VCaP (cell line): ENCODE results near the gene TBX1.

Experiments
- H3K27ac ChIP-seq: fragments of 450-650 bp; 2 replicates; pipeline ENCODE4 v1.5.1; 2017
- TF ChIP-seq, protein P1 (sequence below): fragments of 450-650 bp; conservative IDR thresholded peaks from 2 replicates; pipeline ENCODE4 v1.5.1; 2017; ENCODE audit warnings: mild to moderate bottlenecking, moderate library complexity

Gene TBX1

DNA sequence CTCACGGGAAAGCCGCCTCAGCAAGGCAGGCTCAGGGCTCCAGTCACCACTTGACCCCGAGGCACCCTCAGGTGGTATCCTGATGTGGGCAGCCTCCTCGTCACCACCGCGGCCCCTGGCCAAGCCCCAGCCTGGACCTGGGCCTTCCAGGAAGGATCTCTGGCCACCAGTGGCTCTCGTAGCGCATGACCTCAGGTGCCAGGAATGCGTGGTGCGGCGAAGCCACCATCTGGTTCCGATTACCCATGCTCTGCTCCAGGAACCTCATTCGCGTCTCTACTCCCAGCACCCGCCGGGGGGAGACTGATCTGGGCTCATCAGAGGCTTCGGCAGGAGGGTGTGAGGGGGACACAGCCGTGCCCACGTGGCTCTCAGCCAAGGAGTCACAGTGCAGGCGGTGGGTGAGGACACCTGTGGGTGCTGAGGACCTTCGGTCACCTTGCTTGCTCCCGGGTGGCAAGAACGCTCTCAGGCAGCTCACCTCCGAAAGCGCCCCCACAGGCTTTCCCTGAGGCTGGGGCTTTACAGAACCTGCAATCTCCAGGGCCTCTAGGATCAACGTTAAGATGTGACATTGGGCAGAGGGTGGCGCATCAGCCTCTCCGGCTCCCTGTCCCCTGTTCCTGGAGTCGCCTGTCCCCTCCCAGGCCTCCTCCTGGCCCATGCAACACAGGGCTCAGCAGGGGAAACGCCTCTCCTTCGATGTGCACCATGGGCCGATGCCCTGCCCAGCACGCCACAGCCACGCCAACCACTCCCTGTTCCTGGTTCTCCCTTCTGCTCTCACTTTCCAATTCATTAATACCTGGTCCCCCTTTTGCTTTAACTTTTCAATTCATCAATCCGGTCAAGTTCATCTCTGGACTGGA lies 39.0 kb downstream of the TBX1 start:
- TF ChIP-seq, protein P1, sequence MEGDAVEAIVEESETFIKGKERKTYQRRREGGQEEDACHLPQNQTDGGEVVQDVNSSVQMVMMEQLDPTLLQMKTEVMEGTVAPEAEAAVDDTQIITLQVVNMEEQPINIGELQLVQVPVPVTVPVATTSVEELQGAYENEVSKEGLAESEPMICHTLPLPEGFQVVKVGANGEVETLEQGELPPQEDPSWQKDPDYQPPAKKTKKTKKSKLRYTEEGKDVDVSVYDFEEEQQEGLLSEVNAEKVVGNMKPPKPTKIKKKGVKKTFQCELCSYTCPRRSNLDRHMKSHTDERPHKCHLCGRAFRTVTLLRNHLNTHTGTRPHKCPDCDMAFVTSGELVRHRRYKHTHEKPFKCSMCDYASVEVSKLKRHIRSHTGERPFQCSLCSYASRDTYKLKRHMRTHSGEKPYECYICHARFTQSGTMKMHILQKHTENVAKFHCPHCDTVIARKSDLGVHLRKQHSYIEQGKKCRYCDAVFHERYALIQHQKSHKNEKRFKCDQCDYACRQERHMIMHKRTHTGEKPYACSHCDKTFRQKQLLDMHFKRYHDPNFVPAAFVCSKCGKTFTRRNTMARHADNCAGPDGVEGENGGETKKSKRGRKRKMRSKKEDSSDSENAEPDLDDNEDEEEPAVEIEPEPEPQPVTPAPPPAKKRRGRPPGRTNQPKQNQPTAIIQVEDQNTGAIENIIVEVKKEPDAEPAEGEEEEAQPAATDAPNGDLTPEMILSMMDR, result no peak

DNA sequence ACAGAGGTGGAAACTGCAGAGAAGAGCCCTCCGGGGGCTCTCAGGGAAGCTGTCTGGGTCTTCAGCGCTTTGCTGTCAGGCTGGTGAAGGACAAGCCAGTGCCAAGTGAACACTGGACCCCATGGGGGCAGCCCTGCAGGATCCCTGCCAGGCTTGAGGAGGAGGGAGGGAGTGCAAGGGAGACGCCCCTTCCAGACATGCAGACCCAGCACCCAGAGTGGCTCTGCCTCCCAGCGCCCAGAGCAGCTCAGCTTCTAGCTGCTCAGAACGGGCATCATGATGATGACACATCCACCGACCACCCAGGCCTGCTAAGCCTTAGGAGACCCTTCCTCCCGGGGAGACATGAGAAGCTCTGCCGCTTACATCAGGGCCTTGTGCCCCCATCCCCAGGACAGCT lies 39.7 kb downstream of the TBX1 start:
- TF ChIP-seq, protein P1, result no peak
- H3K27ac ChIP-seq, result no peak overlapping the region

More for the DNA sequence above, 39.0 kb downstream of the TBX1 start:
- H3K27ac ChIP-seq, result no peak overlapping the region

DNA sequence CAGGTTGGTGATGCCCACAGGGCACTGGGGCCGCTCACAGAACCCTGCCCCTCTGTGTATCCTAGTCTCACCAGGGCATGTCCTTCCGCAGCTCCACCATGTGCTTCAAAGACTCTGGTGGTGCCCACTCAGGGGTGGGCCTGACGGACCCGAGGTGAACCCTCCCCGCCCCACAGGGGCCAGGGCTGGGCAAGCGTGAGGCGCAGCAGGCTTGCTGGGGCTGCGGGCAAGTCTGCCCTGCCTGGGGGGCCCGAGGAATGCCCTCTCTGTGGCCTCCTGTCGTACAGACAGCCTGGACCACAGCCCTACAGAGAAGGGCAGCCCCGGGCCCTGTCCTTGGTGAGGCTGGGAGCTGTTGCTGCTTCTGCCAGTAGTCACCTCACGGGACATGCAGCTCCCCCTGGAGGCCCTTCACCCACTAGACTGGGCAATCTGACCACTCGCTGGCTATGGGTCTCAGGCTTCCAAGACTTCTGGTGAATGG lies 40.2 kb downstream of the TBX1 start:
- TF ChIP-seq, protein P1, result peak; percentile 68
- H3K27ac ChIP-seq, result no peak overlapping the region

DNA sequence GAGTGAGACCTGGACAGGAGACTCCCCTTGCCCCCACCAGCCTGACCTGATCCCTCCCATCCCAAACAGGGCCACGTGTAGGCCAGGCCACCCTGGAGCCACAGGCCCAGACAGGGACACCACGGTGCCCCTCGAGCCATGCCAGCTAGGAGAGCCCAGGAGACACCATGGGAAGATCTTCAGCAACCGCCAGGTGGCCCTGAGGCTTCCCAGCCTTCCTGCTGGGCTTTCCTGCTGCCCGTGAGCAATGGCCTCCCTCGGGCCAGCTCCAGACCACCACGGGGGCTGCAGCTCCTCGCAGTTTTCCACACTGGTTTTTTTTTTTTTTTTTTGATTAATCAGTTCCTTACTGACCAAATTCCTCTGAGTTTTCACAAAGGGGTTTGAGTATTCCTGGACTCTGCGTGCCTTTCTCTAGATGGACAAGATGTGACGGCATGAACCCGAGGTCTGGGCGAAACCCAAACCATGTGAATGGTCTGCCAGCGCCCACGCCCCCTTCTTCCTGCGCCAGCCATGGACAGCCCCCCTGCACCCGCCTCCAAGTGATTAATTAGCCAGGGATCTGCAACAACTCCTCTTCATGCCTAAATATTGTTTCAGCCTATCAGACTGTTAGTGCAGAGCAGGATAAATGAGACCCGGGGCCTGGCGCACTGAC lies 40.9 kb downstream of the TBX1 start:
- TF ChIP-seq, protein P1, result peak; percentile 11; the same call in 1 of the 2 replicates
- no peak overlapping the region for H3K27ac ChIP-seq

DNA sequence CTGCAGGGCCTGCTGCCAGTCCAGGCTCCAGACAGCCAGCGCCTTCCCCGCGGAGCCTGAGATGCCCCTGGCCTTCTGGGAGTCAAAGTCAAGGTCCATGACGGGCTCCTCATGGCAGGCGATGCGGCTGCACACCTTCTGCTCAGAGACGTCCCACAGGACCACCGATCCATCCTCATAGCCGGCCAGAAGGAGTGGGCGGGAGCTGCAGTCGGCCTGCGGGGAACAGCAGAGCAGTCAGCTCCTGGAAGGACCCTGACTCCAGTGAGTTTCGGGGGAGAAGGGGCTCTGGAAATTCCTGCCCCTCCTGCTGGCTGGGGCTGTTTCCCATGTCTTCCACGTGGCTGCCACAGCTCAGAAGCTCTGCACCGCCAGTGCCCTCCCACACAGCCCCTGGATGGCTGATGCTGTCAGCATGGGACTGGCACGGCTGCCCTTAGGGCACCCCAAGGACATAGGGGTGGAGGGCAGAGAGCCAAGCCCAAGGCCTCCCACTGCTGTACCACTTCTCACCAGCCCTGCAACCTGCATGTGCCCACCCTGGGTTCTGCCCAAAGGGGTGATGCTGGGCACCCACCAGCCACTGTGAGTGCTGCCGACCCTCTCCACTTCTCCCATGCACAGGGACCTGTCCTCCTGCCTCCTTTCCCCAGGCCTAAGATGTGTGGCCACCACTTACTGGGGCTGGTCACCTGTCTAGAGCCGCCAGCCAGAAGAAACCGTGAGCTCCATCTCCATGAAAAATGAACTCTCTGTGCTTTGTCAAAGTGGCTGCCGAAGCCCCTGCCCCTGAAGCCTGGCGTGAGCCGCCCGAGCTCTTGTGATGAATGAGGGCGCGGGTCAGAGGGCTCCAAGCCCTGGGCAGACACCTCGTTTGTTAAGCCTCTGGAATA lies 41.7 kb downstream of the TBX1 start:
- no peak overlapping the region for H3K27ac ChIP-seq
- TF ChIP-seq, protein P1, result no peak

DNA sequence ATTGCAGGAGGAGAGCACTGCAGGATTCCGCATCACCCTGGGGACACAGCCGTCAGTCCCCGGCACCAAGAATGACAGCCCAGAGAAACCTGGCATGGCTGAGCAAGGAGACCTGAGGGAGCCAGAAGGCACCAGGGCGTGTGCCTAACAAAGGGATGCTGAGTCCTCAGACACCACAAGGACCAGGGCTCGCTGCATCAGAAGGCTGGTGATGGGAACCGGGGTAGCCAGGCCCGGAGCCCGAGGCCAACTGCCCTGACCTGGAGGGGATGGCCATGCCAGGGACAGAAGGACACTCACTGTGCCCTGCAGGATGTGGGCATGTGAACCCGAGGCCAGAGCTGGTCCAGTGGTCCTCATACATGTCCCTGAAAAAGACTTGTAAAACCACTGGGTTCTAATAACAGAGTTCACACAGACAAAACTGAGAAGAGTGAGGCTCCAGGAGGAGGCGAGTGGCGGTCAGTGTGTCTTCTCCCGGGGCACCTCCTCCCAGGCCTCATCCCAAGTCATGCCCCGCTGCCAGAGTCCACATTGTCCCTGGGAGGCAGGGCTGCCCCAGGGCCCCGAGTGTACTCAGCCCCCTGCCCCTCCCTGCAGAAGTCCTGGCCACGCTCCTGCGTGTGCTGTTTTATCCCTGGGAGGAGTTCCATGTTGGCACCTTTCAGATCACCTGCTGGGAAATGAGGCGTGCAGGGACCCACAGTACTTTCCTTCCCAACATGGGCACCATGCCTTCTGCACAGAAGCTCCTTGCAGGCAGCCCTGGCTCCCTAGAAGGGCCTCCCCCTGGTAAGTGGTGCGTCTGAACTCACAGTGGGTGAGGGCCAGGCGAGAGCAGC lies 42.5 kb downstream of the TBX1 start:
- no peak overlapping the region for H3K27ac ChIP-seq
- TF ChIP-seq, protein P1, result no peak
